ENCODE results near the gene PYURF. TPM values are rescaled to one million over a fixed set of nuclear protein-coding genes. Genes with fewer than 3 reads are reported as not detected.
"Not testable (repeated sequence)": the region's sequence is repeated elsewhere in the genome, so short reads cannot be mapped to it uniquely, and the experiment has no call there.

Gene PYURF
- 91.6 TPM for total RNA-seq

GRCh38 chr4:88523325-88524129, at the start of gene PYURF:
Gene PYURF, minus strand, starts transcription at chr4:88523776. Its CDS starts 76 bp downstream, at chr4:88523700.
- TF ChIP-seq CTCF (IDR thresholded peaks at IDR 0.05) = peak in 1 of 3 experiments; percentile 5
- intact Hi-C loops (cut with DNase I) = loop anchor here (1.0 to 10.0 kb wide), 7 partner anchors 66 to 1589 kb away; partner anchors contain the start of genes AFF1, HERC3, HERC5 and PKD2
- Histone ChIP-seq H3K27ac (peak within 1 kb of the TSS; percentile 87 to 94), H3K9me3 (no peaks in the 10 kb centered on the region), H3K4me3 (peak within 1 kb of the TSS; percentile 87 to 95), H3K27me3 (no peaks in the 10 kb centered on the region), H3K36me3 (peaks cover 8 to 13% of the 10 kb centered on the region in 2 donors), H3K4me1 (peaks cover 0 to 16% of the 10 kb centered on the region in 2 donors)
- DNase-seq (ENCODE audit: low spot score in 2 of 2) = peak; percentile 88 to 99

GRCh38 chr4:88570001-88570400, 46.4 kb upstream of the PYURF start:
- no peak for TF ChIP-seq CTCF (IDR thresholded peaks at IDR 0.05)
- no peak overlapping the region for H3K27ac ChIP-seq
- H3K27me3 ChIP-seq = no peaks in the 10 kb centered on the region
- H3K36me3 ChIP-seq = no peaks in the 10 kb centered on the region
- no peaks in the 10 kb centered on the region for H3K9me3 ChIP-seq
- no peak for DNase-seq (ENCODE audit: low spot score in 2 of 2)
- intact Hi-C loops (cut with DNase I) = loop anchor here (5.0 kb wide), 1 partner anchor 33 kb away; no protein-coding TSS in a partner anchor
- H3K4me1 ChIP-seq = peaks cover 0 to 6% of the 10 kb centered on the region in 2 donors
- H3K4me3 ChIP-seq = no peak overlapping the region

- H3K27ac ChIP-seq = no peak overlapping the region
- no peaks in the 10 kb centered on the region for H3K4me1 ChIP-seq
- no peak for DNase-seq (ENCODE audit: low spot score in 2 of 2)
- H3K9me3 ChIP-seq = no peaks in the 10 kb centered on the region
- TF ChIP-seq CTCF (IDR thresholded peaks at IDR 0.05) = no peak
- H3K27me3 ChIP-seq = no peaks in the 10 kb centered on the region
- intact Hi-C loops (cut with DNase I) = no loop called here
- no peak overlapping the region for H3K4me3 ChIP-seq
- no peaks in the 10 kb centered on the region for H3K36me3 ChIP-seq
These were observed 44.0 kb upstream of the PYURF start for GRCh38 chr4:88567591-88567990.

GRCh38 chr4:88549815-88550214, 26.2 kb upstream of the PYURF start:
- H3K9me3 ChIP-seq = no peaks in the 10 kb centered on the region
- H3K27me3 ChIP-seq = no peaks in the 10 kb centered on the region
- no peaks in the 10 kb centered on the region for H3K4me1 ChIP-seq
- H3K4me3 ChIP-seq = no peak overlapping the region
- no peak for TF ChIP-seq CTCF (IDR thresholded peaks at IDR 0.05)
- intact Hi-C loops (cut with DNase I) = no loop called here
- H3K36me3 ChIP-seq = no peaks in the 10 kb centered on the region
- H3K27ac ChIP-seq = no peak overlapping the region
- no peak for DNase-seq (ENCODE audit: low spot score in 2 of 2)

GRCh38 chr4:88539322-88540068, 15.9 kb upstream of the PYURF start:
- H3K36me3 ChIP-seq, H3K27ac ChIP-seq, H3K27me3 ChIP-seq, H3K4me3 ChIP-seq, H3K9me3 ChIP-seq, H3K4me1 ChIP-seq: not testable (repeated sequence)
- intact Hi-C loops (cut with DNase I) = loop anchor here (5.0 kb wide), 1 partner anchor 33 kb away; no protein-coding TSS in a partner anchor
- peak in 1 of 2 donors; percentile 80 for DNase-seq (ENCODE audit: low spot score in 2 of 2)
- peak; percentile 35 to 47 (median 35) for TF ChIP-seq CTCF (IDR thresholded peaks at IDR 0.05)

Data from ascending aorta (tissue), 2 donors.